NCI-H187 treated with DMSO at 0.1 percent for 48 hours (cell line): Measurements from ENCODE around the gene COL4A4.
"Not testable (repeated sequence)": the region's sequence is repeated elsewhere in the genome, so short reads cannot be mapped to it uniquely, and the experiment has no call there.

Experiments used
- DNase-seq: peaks from one replicate; lab custom pipeline; 2025; lab: John Stamatoyannopoulos, UW

Gene COL4A4

GRCh38 chr2:227115761-227116160 lies 48.2 kb downstream of the COL4A4 start:
- DNase-seq = no peak

GRCh38 chr2:227106845-227107759 lies 56.9 kb downstream of the COL4A4 start:
- DNase-seq = no peak

DNA sequence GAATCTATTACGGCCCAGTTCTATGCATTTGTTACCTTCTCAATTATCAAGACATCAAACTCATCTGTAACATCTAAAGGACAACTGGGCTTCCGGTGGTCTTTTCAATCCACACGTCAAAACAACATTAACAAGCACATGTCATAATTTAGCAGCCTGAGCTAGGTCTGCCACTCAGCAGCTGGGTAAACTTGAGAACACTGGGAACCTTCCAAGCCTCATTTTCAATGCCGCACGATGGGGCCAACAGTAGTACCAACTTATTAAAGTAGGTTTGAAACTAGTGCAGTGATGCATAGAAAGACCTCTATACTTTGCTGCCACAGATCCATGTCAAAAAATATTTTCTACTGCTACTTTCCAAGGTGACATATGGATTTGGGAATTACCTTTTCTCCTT lies 60.4 kb downstream of the COL4A4 start:
- DNase-seq = no peak

DNA sequence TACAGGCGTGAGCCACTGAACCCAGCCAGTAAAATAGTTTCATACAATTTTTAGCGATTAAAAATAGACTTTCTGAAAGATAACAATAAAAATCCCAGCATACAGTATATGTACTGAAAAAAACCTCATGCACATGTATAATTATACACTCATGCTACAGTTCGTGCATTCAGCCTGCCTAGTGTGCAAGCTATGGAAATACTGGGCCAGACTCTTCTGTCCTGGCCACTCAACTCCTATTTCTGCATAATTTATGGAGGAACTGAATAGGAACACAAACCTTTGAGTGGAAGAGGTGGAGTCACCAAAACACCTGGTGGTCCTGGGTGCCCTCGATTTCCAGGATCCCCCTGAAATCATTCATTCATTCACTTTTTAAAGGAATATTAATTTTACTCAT lies 64.7 kb downstream of the COL4A4 start:
- no peak for DNase-seq

DNA sequence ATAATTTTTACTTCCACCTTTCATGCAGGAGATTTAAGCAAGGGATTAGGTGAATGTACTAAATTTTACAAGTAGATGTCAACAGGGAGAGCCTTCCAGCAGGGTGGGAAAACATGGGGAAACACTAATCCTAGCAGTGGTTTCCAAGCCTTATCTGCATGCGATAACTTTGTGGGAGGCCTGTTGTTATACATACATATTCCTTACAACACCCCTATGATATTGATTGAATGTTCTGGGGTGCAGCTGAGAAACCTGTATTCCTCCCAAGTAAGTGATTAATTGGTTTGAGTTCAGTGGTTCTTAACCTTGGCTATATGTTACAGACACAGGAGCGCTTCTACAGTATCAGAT lies 65.9 kb downstream of the COL4A4 start:
- no peak for DNase-seq

DNA sequence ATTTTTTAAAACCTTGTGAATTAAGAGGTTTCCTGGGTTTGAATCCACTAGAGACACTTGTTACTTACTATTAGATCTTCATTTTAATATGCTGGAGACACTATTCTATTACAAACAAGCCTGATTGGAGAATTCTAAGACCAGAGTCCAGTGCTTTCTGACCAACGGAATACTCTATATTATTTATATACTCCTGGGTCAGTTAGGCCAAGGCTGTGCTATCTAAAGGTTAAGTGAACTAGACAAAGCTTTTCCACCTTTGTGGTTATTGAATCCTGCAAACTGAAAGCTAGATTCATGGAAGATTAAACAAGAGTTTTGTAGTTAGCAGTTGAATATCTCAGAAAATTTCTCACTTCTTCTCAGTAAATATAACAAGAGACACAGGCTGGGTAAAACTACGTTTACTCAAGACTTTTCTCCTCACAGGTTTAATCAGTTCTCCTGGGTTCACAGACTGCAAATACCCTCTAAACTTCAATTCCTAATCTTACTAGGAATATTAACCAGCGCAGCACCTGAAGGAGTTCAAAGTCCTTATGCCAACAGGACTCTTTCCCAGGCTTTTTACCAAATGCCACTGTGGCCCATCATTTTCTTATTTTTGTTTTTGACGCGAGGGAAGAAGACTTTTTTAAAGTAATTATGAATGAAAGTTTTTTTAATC lies 66.4 kb downstream of the COL4A4 start:
- DNase-seq = no peak

DNA sequence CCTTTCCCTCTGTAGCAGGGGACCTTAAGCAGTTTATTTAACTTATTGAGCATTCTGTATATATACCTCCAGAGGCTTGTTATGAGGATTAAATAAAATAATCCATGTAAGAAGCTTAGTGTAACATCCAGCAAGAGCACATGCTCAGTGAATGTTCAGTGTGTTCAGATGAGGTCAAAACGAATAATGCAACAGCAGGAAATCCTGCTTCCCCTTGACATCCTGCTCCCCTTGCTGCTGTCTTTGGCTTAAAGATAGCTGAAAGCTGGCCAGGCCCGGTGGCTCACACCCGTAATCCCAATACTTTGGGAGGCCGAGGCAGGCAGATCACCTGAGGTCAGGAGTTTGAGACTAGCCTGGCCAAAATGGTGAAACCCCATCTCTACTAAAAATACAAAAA lies 68.7 kb downstream of the COL4A4 start:
- DNase-seq = no peak

GRCh38 chr2:227082286-227082685 lies 81.7 kb downstream of the COL4A4 start:
- no peak for DNase-seq

DNA sequence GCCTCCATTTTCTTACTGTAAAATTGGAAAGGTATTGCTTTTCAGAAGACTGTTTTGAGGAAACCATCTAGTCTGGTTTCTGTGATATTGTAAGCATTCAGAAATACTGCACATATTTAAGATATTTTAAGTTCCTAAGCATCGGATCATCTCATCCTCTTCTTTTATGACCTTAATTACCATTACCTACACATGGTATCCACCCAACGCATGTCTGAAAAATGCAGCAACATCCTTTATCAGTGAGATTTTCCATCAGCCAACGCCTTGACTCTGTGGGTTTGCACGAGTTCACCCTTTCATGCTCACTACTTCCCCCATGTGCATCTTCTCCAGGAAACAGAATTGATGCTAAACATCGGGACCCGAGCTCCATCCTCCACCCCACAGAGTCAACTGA lies 84.3 kb downstream of the COL4A4 start:
- no peak for DNase-seq

GRCh38 chr2:227065065-227065464 lies 98.9 kb downstream of the COL4A4 start:
- DNase-seq = not testable (repeated sequence)

DNA sequence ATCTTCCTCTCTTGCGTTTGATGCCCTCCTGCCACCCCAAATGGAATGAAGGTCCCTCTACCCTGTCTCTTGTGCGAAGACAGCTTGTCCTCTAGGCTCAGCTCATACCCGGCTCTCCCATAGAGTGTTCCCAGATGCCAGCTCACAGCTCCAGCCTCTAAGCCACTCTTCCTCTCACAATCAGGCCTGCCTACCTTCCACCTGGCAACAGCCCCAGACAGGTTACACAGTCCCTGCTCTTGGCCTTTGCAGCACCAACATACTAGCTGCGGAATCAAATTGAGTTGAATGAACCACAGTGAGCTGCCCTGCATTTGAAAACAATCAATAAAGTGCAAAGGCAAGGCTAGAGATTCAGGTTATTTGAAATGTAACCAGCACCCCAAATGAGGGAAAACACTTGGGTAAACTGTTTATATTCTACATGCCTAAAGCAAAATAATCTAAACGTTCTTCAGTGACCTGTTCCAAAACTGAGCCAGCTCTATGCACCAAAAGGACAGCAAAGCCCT lies 105.1 kb downstream of the COL4A4 start:
- no peak for DNase-seq

DNA sequence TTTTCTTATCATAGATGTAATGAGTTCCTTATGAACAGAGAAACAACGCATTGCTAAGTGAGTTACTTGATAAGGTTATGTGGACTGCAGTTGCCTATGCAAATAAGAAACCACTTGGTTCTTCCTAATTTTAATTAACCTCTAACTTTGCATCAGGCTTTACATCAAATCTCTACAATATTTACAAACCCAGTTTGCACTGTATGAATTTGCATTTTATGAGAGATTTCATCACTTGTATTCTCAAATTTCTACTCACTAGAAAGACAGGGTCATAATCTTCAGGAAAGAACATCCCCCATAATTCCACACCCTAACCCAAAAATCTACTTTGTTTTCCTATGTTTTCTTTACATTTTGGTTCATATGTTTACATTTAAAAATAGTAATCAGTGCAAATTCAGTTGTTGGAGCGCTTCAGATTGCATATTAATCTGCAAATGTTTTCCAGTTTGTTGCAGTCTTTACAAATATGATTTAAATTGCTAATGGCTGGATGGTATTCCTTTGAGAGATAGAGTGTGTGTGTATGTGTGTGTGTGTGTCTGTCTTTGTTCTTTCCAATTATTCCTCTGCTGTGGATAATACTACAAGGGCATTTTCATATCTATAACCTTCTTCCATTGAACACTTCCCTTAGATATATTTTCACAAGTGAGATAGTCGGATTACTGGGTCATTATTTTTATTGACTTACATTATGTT lies 106.1 kb downstream of the COL4A4 start:
- no peak for DNase-seq

DNA sequence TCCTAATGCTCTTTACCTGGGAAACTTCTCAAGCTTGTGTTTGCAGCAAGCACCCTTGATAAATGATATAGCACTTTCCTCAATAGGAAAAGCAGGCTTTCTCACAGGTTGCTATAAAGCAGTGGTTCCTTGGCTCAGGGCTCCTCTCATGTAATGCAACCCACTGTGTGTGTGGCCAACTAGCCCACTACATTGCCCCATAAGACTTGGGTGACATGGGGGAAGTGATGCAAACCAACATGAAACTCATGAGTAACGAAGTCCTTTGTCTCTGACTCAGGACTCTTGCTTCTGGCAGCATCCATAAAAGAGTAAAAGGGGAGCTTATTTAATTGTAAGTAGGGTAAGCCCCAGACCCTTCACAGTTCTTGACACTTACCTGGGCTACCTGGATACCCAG lies 106.9 kb downstream of the COL4A4 start:
- DNase-seq = no peak

DNA sequence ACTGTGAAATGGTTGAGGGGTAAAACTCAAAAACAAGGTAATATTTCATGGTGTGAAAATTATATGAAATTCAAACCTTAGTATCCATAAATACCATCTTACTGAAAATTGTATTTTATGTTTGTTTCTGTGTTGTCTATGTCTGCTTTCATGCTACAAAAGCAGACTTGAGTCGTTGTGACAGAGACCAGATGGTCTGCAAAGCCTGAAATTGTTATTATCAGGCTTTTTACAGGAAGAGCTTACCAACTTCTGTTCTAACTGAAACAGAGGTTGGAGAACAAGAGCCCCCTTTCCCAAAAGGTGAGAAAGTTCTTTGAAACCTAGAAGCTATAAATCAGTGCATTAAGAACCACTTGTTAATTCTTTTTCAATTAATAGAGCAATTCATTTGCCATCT lies 110.0 kb downstream of the COL4A4 start:
- no peak for DNase-seq

DNA sequence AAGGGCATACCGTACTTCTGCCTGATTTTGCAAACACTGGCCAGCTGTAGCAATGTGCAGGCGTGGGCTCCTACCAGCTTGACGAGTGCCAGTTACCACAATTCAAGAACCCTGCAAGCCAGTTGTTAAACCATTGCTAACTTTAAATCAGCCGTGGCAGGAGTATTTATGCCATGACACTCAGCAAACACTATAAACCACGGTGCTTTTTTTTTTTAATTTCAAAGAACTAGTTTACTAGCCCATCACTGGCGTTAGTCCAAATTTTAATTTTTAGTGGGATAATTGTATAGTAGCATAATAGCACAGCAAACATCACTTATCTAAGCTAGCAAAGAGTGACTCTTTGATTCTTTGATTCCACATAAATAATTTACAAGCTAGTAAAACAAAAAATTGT lies 111.1 kb downstream of the COL4A4 start:
- DNase-seq = peak; percentile 61

DNA sequence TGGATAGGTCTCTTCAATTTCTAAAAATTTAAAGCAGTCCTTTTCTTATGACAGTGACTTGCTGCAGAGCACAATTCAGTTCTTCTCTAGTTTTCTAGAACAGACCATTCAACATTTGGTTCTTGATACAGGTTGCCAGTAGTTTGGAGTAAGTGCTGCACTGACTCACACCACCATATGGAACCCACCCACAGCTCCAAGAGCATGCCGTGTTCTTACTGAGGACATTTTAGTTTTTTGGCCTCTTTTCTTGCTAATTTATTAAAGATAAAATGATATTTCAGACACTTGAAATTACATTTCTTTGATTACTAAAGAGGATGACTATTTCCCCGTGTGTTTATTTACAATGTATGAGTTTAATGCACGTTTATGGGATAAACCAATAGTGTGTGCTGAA lies 120.0 kb downstream of the COL4A4 start:
- no peak for DNase-seq

DNA sequence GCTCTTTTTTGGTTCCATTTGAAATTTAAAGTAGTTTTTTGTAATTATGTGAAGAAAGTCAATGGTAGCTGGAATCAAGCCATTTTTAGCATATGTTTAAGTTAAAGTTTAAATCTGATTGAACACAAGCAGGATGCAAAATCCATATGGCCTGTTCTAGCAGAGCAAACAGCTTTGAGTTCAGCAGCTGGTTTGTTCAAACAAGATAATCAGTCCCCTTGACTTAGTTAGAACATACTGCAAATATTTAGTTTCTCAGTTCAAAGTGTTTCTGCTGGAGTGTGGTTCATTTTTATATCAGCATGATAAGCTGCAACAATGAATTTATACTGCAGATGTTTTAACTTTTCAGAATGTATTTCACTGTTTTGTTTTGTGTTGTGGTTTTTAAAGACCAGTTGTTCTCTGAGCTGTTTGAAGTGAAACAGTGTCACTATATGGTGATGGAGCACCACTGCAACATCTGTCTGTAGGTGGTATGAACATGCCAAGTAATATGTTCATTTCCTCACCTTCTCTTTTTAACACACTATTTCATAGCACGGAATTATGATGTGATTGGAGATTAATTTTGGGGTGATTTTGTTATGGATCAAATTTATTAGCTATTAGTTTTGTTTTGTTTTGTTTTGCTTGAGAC lies 125.3 kb downstream of the COL4A4 start:
- no peak for DNase-seq

DNA sequence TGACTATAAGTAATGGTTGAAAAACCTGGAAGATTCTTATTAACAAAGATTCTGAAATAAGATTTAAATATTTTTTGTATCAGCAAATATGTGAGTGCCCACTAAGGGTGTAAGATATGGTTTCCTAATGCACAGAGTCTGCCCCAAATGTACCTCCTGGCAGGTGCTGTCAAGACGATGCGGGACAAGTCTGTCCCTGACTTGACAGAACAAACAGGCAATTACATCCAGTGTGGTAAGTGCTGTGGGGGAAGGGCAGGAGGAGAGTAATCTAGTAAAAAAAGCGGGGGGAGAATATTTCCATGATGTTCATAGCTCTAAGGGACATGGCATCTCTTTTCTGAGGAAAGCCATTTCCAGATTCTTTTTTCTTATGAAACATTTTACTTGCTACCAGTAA lies 127.5 kb downstream of the COL4A4 start:
- DNase-seq = no peak

DNA sequence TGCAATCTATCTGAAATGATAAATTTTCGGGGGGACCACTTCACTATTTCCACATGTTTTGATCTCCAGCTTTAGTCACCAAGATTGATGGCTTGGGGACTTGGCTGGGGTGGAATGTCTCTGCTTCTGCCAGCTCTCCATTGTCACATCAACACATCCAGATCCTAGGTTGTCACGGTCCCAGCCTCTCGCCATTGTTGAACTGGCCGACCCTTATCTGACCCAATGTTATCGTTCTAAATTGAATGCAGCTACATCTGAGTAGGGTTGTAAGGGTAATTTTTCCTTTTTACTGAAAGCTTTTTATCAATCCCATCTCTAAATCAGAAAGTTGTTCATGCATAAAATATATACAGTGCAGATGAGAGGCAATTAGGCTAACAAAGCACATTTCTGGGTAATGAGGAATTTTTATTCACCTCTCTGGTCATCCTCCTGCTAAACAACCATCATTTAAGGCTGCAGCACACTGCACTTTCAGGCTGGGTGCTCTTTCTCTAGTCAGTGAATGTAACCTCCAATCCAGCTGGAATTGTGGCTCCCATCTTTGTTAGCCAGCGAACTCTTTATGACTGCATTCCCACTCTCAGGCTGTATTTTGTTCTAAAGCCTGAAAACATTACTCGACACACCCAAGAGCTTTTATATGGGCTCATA lies 128.2 kb downstream of the COL4A4 start:
- DNase-seq = no peak

GRCh38 chr2:227033471-227034148 lies 130.4 kb downstream of the COL4A4 start:
- no peak for DNase-seq

DNA sequence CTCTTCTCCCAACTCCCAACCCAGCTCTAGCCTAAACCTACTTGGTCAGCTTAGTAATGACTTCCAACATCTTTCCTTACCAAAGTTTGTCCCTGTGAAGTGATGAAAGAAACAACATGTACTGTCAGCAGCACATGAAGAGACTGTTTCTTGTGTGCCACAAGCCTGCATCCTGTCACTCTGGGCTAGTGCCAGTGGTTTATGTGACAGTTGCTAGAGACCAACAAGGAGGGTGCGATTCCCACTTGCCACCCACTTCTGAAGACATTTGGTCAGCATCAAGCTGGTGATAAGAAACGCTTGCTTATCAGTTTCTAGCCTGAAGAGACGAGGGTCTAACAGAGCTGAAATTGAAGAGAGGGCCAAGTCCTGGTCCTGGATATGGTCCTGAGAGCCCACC lies 132.6 kb downstream of the COL4A4 start:
- DNase-seq = no peak
